ENCODE results near the gene IL17RD.
"Not testable (repeated sequence)": the region's sequence is repeated elsewhere in the genome, so short reads cannot be mapped to it uniquely, and the experiment has no call there.

IL17RD gene

DNA sequence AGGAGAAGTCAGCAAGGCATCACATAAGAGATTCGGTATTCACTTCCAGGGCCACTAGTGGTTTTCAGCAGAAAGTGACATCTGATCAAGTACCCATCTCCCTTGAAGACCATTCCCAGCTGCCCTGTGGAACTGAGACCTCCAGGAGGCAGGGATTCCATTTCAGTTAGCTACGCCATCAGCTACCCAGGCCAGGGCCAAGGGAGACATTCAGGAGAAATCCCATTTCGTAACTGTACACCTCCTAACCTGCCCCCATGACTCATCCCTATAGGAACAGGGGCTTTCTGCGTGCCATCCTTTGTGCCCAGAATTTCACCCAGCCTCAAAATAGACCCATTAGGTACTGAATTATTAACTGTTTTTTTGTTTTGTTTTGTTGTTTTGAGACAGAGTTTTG is 79.9 kb downstream of the IL17RD start:
- H3K4me3 ChIP-seq (ENCODE audit: control insufficient read depth, low read depth, low read length), result no peak overlapping the region
- TF ChIP-seq, protein P1, sequence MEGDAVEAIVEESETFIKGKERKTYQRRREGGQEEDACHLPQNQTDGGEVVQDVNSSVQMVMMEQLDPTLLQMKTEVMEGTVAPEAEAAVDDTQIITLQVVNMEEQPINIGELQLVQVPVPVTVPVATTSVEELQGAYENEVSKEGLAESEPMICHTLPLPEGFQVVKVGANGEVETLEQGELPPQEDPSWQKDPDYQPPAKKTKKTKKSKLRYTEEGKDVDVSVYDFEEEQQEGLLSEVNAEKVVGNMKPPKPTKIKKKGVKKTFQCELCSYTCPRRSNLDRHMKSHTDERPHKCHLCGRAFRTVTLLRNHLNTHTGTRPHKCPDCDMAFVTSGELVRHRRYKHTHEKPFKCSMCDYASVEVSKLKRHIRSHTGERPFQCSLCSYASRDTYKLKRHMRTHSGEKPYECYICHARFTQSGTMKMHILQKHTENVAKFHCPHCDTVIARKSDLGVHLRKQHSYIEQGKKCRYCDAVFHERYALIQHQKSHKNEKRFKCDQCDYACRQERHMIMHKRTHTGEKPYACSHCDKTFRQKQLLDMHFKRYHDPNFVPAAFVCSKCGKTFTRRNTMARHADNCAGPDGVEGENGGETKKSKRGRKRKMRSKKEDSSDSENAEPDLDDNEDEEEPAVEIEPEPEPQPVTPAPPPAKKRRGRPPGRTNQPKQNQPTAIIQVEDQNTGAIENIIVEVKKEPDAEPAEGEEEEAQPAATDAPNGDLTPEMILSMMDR (IDR thresholded peaks at IDR 0.05; ENCODE audit: control insufficient read depth, insufficient read depth, low read depth, low read length, missing control alignments), result no peak
- DNase-seq (ENCODE audit: low read depth), result no peak

DNA sequence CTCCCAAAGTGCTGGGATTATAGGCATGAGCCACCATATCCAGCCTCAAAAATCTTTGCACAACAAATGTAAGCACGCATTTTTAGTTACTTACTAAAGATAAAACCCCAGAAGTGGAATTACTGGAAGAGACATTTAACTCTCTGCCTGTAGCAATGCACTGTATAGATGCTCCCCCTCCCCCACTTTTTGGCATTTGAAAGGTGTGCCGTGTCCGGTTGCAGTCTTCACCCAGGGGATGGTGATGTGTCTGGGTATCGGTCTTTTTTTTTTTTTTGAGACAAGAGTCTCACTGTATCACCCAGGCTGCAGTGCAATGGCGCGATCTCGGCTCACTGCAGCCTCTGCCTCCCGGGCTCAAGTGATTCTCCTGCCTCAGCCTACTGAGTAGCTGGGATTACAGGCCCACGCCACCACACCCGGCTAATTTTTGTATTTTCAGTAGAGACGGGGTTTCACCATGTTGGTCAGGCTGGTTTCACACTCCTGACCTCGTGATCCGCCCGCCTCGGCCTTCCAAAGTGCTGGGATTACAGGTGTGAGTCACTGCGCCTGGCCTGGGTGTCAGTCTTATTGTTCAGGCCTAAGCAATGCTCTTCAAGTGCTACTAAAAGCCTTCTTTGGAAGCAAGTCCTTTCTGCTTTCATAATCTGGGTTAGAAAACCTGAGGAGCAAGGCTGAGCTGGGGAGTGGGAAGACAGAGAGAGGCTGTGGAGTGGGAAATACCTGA is 81.7 kb downstream of the IL17RD start:
- H3K4me3 ChIP-seq (ENCODE audit: control insufficient read depth, low read depth, low read length); DNase-seq (ENCODE audit: low read depth): not testable (repeated sequence)

DNA sequence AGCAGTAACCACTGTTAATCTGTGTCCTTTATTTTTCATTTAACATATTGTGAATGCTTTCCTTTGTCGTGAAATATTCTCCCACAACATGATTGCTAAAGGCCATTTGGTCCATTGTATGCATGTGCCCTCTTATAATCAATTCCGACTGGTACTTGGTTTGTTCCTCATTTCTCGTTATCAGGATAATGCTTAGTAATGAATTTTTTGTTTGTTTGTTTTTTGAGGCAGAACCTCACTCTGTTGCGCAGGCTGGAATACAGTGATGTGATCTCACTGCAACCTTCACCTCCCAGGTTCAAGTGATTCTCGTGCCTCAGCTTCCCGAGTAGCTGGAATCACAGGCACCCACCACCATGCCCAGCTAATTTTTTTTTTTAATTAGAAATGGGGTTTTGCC is 82.7 kb downstream of the IL17RD start:
- DNase-seq (ENCODE audit: low read depth), result no peak
- TF ChIP-seq, protein P1 (IDR thresholded peaks at IDR 0.05; ENCODE audit: control insufficient read depth, insufficient read depth, low read depth, low read length, missing control alignments), result no peak

DNA sequence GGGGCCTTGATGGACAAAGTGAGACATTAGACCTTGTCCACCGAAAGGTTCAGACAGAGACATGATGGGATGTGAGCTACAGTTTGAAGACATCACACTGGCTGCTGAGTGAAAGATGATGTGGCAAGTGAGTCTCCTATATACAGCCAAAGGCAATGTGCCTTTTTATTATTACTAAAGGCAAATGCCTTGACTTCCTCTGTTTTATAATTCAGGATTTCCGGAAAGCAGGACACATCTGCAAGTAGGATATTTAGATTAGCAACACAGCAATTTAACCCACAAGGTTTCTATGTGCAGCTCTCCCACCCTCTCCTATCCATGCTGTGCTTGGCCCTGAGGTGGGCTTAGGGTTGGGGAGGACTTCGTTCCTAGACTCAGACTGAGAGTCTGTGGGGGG is 84.0 kb downstream of the IL17RD start:
- TF ChIP-seq, protein P1 (IDR thresholded peaks at IDR 0.05; ENCODE audit: control insufficient read depth, insufficient read depth, low read depth, low read length, missing control alignments), result no peak
- DNase-seq (ENCODE audit: low read depth), result no peak
- H3K4me3 ChIP-seq (ENCODE audit: control insufficient read depth, low read depth, low read length), result no peak overlapping the region

More for the DNA sequence above, 82.7 kb downstream of the IL17RD start:
- H3K4me3 ChIP-seq (ENCODE audit: control insufficient read depth, low read depth, low read length), result no peak overlapping the region

DNA sequence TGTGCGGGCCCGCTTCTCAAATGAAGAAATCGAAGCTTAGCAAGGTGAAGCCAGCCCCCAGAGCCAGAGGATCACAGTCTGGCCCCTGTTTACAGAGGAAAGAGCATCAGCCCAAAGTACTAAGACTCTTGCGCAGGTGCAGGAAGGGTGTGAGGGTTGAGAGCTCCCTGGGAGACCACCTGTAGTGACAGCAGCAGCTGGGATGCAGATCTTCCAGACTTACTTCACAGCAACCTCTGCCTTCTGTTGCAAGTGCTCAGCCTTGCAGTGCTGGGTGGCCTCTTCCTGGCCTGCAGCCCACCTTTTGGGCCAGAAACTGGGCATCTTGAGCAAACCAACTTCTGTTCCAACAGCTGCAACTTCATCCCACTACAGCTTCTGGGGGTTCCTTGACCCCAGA is 85.0 kb downstream of the IL17RD start:
- H3K4me3 ChIP-seq (ENCODE audit: control insufficient read depth, low read depth, low read length), result no peak overlapping the region
- TF ChIP-seq, protein P1 (IDR thresholded peaks at IDR 0.05; ENCODE audit: control insufficient read depth, insufficient read depth, low read depth, low read length, missing control alignments), result no peak
- no peak for DNase-seq (ENCODE audit: low read depth)

DNA sequence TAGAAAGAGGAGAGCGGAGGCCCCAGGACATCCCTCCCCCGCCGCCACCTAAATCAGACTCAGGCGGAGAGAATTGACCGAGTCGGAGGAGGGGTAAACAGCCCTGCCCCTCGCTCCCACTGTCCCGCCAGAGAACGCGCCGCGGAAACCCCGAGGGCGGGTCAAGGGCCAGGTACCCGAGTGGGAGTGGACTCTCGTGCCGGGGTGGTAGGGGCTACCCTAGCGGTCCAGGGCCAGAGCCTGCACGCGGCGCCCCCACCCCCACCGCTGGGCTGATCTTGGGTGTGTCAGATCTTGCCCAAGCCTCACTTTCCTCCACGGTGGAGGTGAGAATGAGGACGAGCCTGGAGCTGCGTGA is 85.7 kb downstream of the IL17RD start:
- no peak for DNase-seq (ENCODE audit: low read depth)
- TF ChIP-seq, protein P1 (IDR thresholded peaks at IDR 0.05; ENCODE audit: control insufficient read depth, insufficient read depth, low read depth, low read length, missing control alignments), result no peak
- H3K4me3 ChIP-seq (ENCODE audit: control insufficient read depth, low read depth, low read length), result peak overlapping the region; percentile 59

DNA sequence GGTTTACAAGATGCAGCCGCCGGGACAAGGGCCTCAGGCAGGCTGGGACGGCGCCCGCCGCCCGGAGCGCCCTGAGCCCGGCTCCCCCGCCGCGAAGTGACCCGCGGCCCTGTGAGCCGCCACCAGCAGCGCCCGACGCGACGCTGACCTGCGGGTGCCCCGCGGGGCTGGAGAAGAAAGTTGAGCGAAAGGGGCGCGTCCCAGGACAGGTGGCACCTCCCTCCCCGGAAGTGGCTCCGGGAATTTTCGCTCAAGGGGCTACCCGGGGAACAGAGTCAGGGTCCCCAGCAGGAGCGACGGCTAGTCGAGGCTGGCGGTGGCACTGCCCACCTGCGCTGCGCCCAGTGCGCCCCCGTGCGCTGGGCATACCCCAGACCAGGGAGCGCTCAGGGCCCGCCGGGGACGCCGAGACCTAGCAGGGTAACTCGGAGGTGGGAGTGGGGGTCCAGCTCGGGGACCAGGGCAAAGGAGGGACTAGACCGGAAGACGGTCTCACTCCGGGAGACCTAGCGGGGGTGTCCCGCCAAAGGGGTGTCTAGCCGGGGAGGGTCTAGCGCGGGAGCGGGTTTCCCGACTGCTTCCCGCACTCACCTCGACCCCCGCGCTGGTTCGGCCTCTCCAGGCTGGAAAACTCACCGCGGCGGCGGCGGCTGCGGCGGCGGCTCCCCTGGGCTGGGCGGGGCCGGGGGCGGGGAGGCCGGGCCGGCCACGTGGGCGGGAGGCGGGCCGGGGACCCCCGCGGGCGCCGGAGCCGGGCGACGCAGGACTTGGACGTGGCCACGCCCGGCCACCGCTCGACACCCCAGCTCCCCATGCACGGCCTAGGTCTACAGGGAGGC is 86.3 kb downstream of the IL17RD start:
- H3K4me3 ChIP-seq (ENCODE audit: control insufficient read depth, low read depth, low read length), result peak overlapping the region; percentile 59
- DNase-seq (ENCODE audit: low read depth), result no peak
- TF ChIP-seq, protein P1 (IDR thresholded peaks at IDR 0.05; ENCODE audit: control insufficient read depth, insufficient read depth, low read depth, low read length, missing control alignments), result no peak
